Right hindlimb (tissue), 1 donor: Measurements from ENCODE around the gene BMERB1.
"Not testable (repeated sequence)": the region's sequence is repeated elsewhere in the genome, so short reads cannot be mapped to it uniquely, and the experiment has no call there.

Source experiments
- DNase-seq: peaks from one replicate; pipeline ENCODE4 v3.0.0-alpha.2; 2018

The BMERB1 gene

GRCh38 chr16:15598648-15599190 lies 164.3 kb downstream of the BMERB1 start:
- no peak for DNase-seq

DNA sequence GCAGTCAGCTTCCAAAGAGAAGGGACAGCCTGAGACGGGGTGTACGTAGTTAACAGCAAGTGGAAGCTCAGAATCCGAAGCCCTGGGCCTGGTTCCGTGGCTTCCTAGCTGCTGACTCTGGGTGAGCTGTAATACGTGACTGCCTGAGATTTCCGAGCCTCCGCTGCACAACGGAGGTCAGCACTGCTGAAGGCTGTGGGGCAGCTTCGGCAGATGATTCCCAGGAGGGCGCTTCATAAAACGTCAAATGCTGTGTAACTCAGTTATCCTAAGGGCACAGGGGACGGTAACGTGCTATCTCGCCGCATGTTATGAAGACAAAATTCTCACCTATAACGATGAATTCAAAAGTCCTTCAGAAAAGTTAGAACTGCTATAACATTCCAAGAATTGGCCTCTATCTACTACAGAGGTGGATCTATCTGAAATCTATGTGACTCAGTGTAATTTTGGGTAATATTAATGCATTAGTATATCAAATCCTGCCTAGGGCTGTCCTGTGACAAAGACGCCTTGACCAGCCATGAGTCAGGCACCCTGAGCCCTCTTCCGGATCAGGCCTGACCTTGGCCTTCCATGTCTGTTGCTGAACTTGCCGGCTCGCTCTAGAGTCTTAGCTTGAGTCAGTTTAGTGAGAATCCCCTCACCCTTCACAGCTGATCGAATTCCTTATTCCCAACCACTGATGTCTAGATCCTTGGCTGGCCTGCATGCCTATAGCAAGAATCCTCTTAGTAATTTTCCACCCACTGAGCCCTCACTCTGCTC lies 165.1 kb downstream of the BMERB1 start:
- no peak for DNase-seq

DNA sequence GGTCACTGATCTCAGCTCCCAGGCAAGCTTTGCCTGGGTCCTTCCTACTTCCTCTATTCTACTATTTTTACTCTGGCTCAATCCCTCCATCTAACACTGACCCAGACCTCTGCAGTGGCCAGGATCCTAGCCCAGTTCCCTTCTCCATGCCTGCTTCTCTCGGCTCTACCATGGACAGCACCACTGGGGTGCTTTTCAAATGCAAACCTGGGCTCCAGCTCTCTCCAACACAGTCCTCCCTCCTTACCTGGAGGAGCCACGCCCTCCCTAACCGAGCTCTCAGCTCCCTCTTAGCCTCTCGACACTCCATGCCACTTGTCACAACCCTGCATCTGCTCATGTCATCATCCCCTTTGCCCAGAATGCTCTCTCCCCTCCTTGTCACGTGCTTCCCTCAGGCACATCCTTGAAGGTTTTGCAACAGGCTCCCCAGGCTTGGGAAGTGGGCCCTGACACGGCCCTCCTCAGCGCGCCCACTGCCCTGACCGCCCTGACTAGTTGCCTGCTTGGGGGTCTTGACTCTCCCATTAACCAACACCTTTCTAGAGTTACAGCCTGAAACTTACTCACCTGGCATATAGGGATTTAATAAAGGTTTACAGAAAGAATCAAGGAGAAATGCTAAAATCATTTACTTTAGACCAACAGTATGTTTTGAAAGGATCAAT lies 167.0 kb downstream of the BMERB1 start:
- DNase-seq, result no peak

- DNase-seq, result no peak
These were observed 168.1 kb downstream of the BMERB1 start for GRCh38 chr16:15602285-15603044.

DNA sequence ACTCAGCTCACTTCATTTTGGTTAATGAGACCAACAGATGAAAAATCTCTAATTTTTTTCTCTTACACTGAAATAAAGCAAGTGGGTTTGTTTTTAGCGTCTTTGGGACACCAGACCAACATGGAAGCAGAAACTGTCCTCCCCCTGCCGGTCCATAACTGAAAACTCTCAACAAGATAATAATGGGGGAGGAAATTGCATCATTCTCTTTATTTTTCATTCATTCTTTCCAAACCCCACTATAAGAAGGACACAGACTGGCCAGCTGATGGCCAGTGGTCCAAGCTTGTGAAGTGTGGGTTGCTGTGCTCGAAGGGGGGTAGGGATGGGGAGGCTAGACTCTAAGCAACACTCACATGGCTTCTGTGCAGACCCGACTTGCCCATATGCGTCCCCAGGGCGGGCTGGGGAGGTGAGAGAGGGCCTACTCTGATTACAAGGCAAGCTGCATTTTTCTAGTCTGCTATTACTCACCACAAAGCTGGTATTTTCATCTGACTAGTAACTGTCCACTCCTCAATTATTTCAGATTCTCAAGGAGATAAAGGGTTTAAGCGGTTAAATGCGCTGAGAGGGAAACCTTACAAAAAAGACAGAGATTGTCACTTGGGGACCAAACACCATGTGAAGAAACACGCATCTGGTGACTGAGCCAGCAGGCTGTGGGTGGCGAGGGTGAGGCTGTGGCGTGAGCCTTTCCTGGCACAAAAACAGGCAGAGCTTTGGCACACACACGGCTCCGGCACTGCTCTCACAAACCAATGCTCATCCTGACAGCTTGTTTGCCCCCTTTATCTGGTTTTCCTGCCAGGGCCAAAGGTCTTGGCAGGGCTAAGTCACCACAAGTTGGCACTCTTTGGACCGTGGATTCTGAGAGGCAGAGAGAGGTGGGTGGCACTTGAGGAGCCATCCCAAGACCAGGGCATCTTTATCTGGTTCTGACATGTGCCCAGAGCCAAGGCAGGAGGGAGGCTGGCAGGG lies 170.4 kb downstream of the BMERB1 start:
- DNase-seq, result no peak

- DNase-seq, result no peak
These were observed 171.6 kb downstream of the BMERB1 start for GRCh38 chr16:15605839-15606517.

GRCh38 chr16:15606518-15607220 lies 172.3 kb downstream of the BMERB1 start:
- DNase-seq, result no peak

GRCh38 chr16:15607221-15607699 lies 172.9 kb downstream of the BMERB1 start:
- DNase-seq, result not testable (repeated sequence)

DNA sequence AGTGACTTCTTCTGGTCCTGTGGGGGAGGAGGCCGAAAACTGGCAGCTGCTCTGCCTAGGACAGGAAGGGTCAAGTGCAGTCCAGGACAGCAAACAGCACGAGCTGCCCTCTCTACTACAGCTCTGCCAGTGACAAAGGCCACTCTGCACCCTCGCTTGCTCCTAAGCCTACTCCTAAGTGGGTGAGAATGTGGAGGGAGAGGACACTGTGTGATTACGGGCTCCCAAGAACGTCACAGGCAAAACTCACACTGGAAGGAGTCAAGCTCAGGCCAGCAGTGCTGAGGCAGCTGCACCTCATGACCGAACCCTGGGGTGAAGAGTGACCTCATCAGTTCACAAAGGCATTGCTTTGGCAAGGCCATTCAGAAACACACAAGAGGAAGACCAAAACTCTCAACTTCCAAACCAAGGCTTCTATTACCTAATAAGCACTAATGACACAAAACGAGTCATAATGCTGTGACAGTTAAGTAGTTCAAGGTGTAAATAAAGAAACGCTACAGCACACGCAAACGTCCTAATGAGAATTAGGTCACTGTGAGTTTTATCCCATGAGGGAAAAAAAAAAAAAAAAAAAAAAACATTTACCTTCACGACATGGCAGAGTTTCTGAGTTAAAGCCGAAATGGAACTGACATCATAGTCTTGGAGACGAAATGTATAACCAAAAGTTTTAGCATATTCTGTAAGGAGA lies 173.5 kb downstream of the BMERB1 start:
- no peak for DNase-seq

DNA sequence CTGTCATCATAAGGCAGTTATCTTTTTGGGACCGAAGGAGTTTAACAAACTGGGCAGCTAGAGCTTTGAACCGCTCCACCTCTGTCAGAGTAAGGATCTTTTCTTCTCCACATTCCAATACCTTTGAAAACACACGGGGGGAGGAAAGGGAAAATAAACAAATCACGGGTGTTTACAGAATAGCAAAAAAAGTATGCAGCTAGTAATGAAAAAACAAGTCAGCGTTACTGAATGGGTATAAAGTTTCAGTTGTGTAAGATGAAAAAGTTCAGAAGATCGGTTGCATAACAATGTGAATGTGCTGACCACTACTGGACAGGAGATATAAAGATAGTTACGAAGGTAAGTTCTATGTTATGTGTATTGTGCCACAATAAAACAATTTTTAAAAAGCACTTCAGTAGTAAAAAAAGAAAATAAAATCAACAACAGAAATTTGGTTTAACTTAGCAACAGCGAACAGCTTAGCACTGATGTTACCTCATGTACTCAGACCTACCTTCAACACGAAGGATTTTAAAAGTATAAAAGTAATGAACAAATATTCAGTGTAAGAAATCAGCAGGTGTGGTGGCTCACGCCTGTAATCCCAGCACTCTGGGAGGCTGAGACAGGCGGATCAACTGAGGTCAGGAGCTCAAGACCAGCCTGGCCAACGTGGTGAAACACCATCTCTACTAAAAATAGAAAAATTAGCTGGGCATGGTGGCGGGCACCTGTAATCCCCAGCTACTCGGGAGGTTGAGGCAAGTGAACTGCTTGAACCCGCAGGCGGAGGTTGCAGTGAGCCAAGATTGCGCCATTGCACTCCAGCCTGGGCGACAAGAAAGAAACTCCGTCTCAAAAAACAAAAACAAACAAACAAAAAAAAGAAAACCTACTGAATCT lies 174.3 kb downstream of the BMERB1 start:
- no peak for DNase-seq

DNA sequence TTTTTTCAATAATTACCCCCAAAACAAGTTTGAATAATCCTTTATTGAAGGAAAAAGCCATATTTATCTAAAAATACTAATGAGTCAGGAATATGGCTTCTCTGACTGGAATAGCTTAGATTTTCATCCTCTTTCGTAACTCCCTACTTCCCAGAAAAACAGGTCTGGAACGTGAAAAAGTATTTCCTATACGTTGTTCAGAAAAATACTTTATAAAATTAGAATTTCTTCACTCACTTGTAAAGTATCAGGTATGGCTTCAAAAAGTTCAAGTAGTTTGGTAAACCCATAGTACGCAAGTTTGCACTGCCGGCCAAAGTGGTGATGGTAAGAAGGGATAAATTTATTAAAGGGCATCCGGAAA lies 174.9 kb downstream of the BMERB1 start:
- DNase-seq, result no peak

GRCh38 chr16:15610369-15610871 lies 176.0 kb downstream of the BMERB1 start:
- DNase-seq, result no peak

GRCh38 chr16:15611610-15612009 lies 177.2 kb downstream of the BMERB1 start:
- DNase-seq, result no peak

GRCh38 chr16:15613676-15614075 lies 179.3 kb downstream of the BMERB1 start:
- no peak for DNase-seq

DNA sequence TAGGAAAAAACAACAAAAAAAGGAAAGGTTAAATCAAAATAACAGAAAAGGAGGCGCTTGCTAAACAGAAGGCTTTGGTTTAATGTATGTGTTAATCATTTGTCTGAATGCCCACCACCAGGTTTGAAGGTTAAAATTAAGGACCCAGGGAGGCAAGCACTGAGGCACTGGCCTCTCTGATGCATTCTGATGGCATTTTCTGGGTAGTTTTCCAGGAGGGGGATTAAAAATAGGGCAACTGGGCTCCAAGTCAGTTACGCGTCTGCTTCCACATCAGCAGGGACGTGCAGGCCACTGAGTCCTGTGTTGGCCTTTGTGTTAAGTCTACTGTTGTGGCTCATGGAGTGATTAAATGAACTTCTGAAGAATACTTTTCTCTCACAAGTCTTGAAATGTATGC lies 181.6 kb downstream of the BMERB1 start:
- DNase-seq, result no peak

GRCh38 chr16:15616475-15617165 lies 182.2 kb downstream of the BMERB1 start:
- DNase-seq, result no peak

DNA sequence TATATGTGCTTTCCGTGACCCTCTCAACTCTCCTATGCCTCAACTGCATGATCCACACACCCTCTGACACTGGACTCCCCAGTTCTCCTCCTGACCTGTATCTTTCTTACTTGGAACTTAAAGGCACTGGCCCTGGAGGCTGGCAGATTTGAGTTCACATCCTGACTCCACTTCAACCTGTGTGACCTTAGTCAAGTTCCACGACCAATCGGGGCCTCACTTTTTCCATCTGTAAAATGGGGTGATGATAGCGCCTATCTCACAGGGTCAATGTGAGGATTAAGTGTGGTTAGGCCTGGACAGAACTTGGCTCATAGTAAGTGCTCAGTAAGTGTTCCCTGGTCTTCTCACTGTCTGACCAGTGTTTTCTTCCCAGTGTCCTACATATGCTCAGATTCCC lies 183.5 kb downstream of the BMERB1 start:
- no peak for DNase-seq

GRCh38 chr16:15618392-15618791 lies 184.0 kb downstream of the BMERB1 start:
- no peak for DNase-seq
